NCI-H1694 (cell line): ENCODE results near the gene ALDH1A3.

Experiments used
- DNase-seq: peaks from one replicate; lab custom pipeline; 2025; lab: John Stamatoyannopoulos, UW

The ALDH1A3 gene

DNA sequence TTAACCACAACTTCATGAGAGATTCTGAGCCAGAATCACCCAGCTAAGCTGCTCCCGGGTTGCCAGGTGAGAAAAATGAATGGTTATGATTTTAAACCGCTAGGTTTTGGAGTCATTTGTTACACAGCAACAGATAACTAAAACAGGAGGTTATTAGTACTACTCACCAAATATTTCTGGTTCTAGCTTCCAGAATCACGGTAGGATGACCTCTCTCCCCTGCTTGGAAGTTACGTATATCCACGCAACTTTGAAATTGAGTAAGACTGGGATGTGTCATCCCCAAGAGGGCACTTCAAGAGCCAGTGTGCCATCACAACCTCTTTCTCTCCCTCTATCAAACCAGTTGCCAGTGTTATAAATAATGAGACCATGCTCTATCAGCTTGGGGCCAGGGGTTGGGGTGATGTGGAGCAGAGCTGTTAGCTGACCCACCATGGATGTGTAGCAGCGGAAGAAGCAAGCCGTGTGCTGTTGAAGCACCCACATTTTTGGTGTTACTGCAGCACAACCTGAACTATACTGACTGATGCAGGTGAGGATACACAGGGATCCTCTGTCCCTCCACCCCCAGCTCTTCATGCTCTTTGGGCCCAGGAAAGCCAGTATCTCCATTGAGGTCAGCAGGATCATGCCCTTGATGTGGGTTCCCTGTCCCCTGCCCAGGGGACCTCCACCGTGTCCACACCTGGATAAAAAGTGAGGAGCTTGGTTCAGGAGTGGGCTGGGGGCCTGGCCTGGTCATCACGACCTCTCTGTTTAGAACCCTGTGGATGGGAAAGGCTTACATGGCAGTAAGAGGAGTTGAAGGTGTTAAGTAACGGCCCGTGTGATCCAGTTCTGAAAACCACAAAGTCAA is 19.4 kb upstream of the ALDH1A3 start:
- no peak for DNase-seq

DNA sequence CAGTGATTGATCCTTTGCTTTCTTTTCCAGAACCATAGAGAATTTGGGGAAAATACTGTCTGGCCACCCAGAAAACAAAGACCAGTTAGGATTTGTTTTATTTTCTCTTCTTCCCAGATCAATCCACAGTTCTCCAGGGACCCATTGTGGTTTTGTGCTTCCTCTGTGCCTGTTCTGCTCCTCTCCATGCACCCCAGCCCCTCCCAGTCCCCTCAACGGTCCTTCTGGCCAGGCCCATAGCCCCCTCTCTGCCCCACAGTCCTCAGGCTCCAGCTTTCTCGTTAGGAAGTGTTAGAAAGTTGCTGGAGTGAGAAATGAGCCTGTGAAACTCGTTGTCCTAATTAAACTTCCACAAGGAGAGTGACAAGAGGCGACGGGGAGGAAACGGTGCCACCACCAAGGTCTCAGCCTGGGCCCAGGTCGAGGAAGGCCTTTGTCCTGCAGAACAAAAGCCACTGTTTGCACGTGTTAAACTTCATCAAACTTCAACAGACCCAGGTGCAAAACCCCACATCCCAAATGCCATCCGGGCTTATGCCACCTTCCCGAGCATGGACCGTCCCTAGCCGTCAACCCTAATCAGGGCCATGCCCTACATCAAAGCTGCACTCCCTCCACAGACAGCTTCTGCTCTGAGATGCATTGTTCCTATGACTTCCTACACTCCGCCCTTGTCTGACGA is 18.7 kb upstream of the ALDH1A3 start:
- DNase-seq, result no peak

DNA sequence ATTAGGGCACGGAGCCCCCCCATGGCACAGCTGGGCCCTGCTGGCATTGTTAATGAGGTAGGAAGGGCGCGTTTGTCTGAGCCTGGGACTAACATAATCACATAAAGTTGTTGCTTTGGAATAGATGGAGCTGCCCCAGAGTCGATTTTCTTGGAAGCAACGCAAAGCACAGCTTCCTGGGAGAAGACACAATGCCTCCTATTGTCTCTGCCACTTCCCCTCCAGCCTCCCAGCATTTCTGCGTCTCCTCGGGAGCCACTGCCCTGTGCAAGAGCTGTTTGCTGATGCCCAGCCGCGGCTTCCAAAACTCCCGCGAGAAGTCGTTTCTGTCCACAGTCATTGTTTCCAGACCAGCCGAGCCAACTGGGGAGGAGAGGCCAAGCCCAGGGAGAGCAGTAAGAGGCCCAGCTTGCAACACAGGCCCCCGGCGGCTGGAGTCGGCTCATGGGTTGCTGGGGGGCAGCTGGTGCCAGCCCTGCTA is 18.1 kb upstream of the ALDH1A3 start:
- DNase-seq, result no peak

- no peak for DNase-seq
These were observed 17.5 kb upstream of the ALDH1A3 start for GRCh38 chr15:100862162-100862561.

GRCh38 chr15:100863075-100863795 is 16.4 kb upstream of the ALDH1A3 start:
- DNase-seq, result no peak

DNA sequence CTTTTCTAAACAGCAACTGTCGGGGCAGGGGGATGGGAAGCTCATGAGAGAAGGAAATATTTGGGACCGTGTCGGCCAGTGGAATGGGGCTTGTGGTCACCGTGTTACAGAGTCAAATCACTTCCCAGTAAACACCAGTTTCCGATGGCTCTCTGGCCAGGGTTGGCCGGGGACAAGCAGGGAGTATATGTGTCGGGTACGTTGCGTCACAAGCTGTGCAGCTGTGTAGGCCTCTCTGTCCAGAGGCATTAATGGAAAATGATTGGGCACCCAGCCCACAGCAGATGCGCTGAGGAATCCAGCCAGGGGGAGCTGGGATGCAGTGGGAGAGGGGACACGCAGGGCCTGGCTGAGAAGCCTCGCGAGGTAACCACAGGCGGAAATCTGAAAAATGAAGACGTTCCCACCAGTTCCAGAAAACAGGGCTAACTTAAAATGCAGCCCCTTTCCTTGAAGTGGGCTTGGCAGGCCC is 15.8 kb upstream of the ALDH1A3 start:
- no peak for DNase-seq

GRCh38 chr15:100866386-100867330 is 13.0 kb upstream of the ALDH1A3 start:
- DNase-seq, result no peak

DNA sequence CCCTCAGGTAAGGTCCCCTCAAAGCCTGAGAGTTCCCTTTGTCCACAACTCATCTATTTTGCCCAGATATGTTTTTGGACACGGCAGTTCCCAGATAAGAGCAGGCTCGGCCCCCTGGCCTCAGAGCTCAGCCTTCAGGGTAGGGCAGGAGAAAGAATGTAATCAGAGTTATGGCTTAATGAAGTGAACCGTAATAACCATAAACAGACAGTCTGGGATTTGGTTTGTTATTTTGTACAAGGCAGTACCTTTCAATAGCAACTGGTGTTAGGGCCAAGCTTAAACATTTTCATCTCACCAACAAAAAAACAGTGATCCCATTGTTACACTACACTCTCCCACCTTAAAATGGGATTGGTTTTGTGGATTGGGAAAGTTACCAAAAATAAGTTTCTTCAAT is 12.2 kb upstream of the ALDH1A3 start:
- DNase-seq, result no peak

- no peak for DNase-seq
These were observed 10.3 kb upstream of the ALDH1A3 start for GRCh38 chr15:100869151-100869999.

GRCh38 chr15:100873029-100873677 is 6.5 kb upstream of the ALDH1A3 start:
- DNase-seq, result peak; percentile 37

DNA sequence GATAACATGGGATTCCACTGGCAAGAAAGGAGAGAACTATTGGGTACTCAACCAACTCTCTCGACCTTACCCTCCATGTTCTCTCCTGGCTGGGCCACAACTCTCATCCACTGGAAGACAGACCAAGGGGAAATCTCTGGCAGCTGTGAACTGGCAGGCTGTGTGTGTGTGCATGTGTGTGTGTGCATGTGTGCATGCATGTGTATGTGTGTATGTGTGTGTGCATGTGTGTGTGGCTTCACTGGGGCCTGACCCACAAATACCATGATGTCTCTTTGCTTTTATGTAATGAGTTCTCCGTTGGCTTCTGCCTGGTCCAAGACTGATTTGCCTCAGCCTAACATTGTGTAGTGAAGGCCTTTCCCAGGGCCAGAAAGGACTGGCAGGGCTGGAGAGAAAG is 4.1 kb upstream of the ALDH1A3 start:
- no peak for DNase-seq

DNA sequence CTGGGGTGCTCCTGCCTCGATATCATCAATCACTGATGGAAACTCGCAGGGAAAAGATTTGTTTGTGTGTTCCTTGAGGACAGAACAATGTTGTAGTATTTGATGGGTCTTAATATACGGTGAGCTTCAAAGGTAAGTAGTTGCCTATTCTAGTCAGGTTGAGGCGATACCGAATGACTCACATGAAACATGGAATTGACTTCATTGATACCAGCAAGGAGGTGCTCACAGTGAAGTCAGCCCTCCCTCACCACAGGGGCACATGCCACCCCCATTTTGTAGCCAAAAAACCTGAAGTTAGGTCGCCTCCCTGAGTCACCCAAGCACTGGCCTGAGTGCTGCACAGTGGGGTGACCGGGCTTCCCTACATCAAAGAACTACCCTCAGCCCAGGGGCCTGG is 3.7 kb upstream of the ALDH1A3 start:
- DNase-seq, result no peak

- DNase-seq, result no peak
These were observed 2.1 kb upstream of the ALDH1A3 start for GRCh38 chr15:100877551-100877950.

- DNase-seq, result no peak
These were observed 1.5 kb upstream of the ALDH1A3 start for GRCh38 chr15:100878130-100878529.

DNA sequence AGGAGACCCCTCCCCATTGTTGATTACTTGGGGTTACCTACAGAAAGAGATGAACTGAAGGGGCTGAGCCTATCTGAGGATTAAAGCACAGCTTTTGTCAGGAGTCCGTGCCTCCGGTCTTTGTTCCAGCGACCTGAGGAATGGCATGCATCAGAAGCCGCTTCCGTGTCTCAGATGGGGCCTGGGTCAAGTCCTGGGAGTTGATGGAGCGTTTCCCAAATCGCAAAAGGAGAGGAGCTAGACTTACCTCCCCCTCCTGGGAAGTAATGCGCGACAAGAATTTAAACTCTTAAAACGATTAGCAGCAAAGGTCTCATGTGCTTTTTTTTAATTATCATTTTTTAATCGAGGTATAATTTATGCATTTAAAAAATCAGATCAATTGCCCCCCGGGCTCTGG is 983 bp upstream of the ALDH1A3 start:
- no peak for DNase-seq

- DNase-seq, result no peak
These were observed 569 bp upstream of the ALDH1A3 start for GRCh38 chr15:100879061-100879463.

- no peak for DNase-seq
These were observed 687 bp downstream of the ALDH1A3 start for GRCh38 chr15:100880139-100880896.

DNA sequence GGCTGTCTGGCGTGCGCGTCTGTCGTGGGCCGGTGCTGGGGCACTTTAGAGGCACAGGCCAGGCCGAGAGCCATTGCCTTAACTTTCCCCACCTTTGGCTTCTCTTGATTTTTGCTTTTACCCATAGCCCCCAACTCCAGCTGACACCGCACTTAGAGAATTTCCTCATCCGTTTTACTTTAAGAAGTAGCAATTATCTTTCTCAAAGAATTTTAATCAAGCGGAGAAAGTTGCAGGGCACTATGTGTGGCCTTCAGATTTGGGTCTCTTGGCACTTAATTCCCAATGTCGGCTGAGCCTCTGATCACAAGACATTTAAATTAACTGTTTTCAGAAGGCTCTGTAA is 1.2 kb downstream of the ALDH1A3 start:
- DNase-seq, result no peak
